Measurements from ENCODE around the gene CDSN.

GRCh38 chr6:31096215-31096614 lies 24.0 kb downstream of the CDSN start:
- no peak for TF ChIP-seq YY1 (IDR thresholded peaks at IDR 0.05; ENCODE audit: insufficient read depth, insufficient read length)
- TF ChIP-seq ZNF274 (IDR thresholded peaks at IDR 0.05; ENCODE audit: low read depth, low read length), result no peak

Data from NT2/D1 (cell line).